Measurements from ENCODE around the gene EPM2AIP1.

- TF ChIP-seq CTCF (IDR thresholded peaks at IDR 0.05): no peak
- no peak for TF ChIP-seq POLR2AphosphoS5 (IDR thresholded peaks at IDR 0.05)
These were observed 48.7 kb upstream of the EPM2AIP1 start for GRCh38 chr3:37041546-37042195.

Measured in suprapubic skin (tissue), 3 donors.